ENCODE measurements around the gene EXOC2.

The EXOC2 gene

GRCh38 chr6:503610-504362 is 189.2 kb downstream of the EXOC2 start:
- no peak overlapping the region for H3K4me3 ChIP-seq (ENCODE audit: control insufficient read depth, low read depth, low read length)
- TF ChIP-seq CTCF (conservative IDR thresholded peaks at IDR 0.05; ENCODE audit: control insufficient read depth, insufficient read depth, low read depth, low read length), result no peak
- no peak for DNase-seq (ENCODE audit: low read depth)

- TF ChIP-seq CTCF (conservative IDR thresholded peaks at IDR 0.05; ENCODE audit: control insufficient read depth, insufficient read depth, low read depth, low read length), result no peak
- H3K4me3 ChIP-seq (ENCODE audit: control insufficient read depth, low read depth, low read length), result no peak overlapping the region
- no peak for DNase-seq (ENCODE audit: low read depth)
Observed at GRCh38 chr6:502761-503160, 190.2 kb downstream of the EXOC2 start.

- no peak for TF ChIP-seq CTCF (conservative IDR thresholded peaks at IDR 0.05; ENCODE audit: control insufficient read depth, insufficient read depth, low read depth, low read length)
- peak; percentile 4 for DNase-seq (ENCODE audit: low read depth)
Observed at GRCh38 chr6:501891-502601, 190.9 kb downstream of the EXOC2 start.

GRCh38 chr6:499617-500016 is 193.3 kb downstream of the EXOC2 start:
- DNase-seq (ENCODE audit: low read depth), result no peak
- no peak overlapping the region for H3K4me3 ChIP-seq (ENCODE audit: control insufficient read depth, low read depth, low read length)

More at GRCh38 chr6:501891-502601, 190.9 kb downstream of the EXOC2 start:
- peak overlapping the region; percentile 5 for H3K4me3 ChIP-seq (ENCODE audit: control insufficient read depth, low read depth, low read length)

GRCh38 chr6:498795-499231 is 194.1 kb downstream of the EXOC2 start:
- TF ChIP-seq CTCF (conservative IDR thresholded peaks at IDR 0.05; ENCODE audit: control insufficient read depth, insufficient read depth, low read depth, low read length), result no peak
- DNase-seq (ENCODE audit: low read depth), result no peak
- H3K4me3 ChIP-seq (ENCODE audit: control insufficient read depth, low read depth, low read length), result no peak overlapping the region

More at GRCh38 chr6:499617-500016, 193.3 kb downstream of the EXOC2 start:
- no peak for TF ChIP-seq CTCF (conservative IDR thresholded peaks at IDR 0.05; ENCODE audit: control insufficient read depth, insufficient read depth, low read depth, low read length)

GRCh38 chr6:497258-497657 is 195.7 kb downstream of the EXOC2 start:
- no peak for TF ChIP-seq CTCF (conservative IDR thresholded peaks at IDR 0.05; ENCODE audit: control insufficient read depth, insufficient read depth, low read depth, low read length)
- no peak overlapping the region for H3K4me3 ChIP-seq (ENCODE audit: control insufficient read depth, low read depth, low read length)

More at GRCh38 chr6:497258-497657, 195.7 kb downstream of the EXOC2 start:
- no peak for DNase-seq (ENCODE audit: low read depth)
